ENCODE data around the gene STAC2. TPM values are rescaled to one million over a fixed set of nuclear protein-coding genes. Genes with fewer than 3 reads are reported as not detected.

Gene STAC2
- total RNA-seq, 2 donors from 2014 or later = 0.11 to 0.15 TPM

- Histone ChIP-seq H3K9me3 (no peaks in the 10 kb centered on the region), H3K36me3 (no peaks in the 10 kb centered on the region), H3K9ac (ENCODE audit: low read depth in 2 of 2, low read length in 2 of 2) (no peak overlapping the region), H3K27ac (no peak overlapping the region), H3K27me3 (no peaks in the 10 kb centered on the region), H3K4me1 (peaks cover 4% of the 10 kb centered on the region), H3K4me3 (no peak overlapping the region)
- TF ChIP-seq, protein P1, sequence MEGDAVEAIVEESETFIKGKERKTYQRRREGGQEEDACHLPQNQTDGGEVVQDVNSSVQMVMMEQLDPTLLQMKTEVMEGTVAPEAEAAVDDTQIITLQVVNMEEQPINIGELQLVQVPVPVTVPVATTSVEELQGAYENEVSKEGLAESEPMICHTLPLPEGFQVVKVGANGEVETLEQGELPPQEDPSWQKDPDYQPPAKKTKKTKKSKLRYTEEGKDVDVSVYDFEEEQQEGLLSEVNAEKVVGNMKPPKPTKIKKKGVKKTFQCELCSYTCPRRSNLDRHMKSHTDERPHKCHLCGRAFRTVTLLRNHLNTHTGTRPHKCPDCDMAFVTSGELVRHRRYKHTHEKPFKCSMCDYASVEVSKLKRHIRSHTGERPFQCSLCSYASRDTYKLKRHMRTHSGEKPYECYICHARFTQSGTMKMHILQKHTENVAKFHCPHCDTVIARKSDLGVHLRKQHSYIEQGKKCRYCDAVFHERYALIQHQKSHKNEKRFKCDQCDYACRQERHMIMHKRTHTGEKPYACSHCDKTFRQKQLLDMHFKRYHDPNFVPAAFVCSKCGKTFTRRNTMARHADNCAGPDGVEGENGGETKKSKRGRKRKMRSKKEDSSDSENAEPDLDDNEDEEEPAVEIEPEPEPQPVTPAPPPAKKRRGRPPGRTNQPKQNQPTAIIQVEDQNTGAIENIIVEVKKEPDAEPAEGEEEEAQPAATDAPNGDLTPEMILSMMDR (IDR thresholded peaks at IDR 0.05) = no peak
- intact Hi-C loops (cut with DNase I) = loop anchor here (10.0 kb wide), 1 partner anchor 67 kb away; no protein-coding TSS in a partner anchor
- no peak for DNase-seq
Observed at GRCh38 chr17:39167476-39167875, 58.3 kb downstream of the STAC2 start.

DNA sequence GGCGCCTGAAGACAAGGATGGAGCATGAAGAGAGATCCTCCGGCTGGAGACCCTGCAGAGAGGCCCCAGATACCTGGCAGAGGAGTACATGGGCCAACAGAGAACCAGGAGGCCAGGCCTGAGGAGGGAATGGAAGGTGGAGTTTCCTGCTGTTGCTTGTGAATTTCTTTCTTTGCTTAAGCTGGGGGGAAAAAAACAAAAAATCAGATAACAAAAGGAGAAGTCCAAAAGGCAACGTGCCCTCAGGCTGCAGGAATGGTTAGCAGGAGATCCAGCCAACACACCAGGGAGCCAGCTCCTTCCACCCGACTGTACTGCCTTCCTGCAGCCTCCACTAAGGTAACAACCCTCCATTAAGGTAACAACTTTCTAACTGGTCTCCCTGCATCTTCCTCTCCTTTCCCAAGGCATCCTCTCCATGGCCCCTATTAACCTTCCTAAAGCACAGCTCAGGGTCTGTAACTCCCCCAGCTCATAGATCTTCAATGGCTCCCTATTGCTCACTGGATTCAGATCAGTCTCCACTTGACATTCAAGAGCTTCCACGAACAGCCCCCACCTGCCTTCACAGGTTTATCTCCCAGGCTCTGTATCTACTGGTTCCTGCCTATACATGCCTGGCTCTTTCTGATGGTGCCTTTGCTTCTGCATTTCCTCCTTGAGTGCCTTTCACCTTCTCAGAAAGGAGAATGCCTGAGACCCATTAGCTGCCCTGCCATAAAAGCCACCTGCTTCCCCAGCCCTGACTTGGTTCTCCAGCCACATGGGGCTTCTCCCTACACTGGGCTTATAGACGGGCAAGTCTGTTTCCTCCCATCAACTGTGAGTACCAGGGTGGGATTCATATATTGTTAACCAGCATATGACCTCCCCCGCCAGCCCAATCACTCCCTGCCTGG is 59.1 kb downstream of the STAC2 start:
- Histone ChIP-seq H3K4me3 (no peak overlapping the region), H3K27me3 (no peaks in the 10 kb centered on the region), H3K9ac (ENCODE audit: low read depth in 2 of 2, low read length in 2 of 2) (no peak overlapping the region), H3K27ac (no peak overlapping the region), H3K4me1 (peaks cover 4% of the 10 kb centered on the region), H3K36me3 (no peaks in the 10 kb centered on the region), H3K9me3 (no peaks in the 10 kb centered on the region)
- TF ChIP-seq, protein P1 (IDR thresholded peaks at IDR 0.05) = no peak
- no peak for DNase-seq
- intact Hi-C loops (cut with DNase I) = loop anchor here (10.0 kb wide), 1 partner anchor 68 kb away; no protein-coding TSS in a partner anchor

- peaks cover 4% of the 10 kb centered on the region for H3K4me1 ChIP-seq
- H3K4me3 ChIP-seq = peak within 1 kb of the TSS; percentile 33
- no peak within 1 kb of the TSS for H3K27ac ChIP-seq
- no peak for DNase-seq
- peak within 1 kb of the TSS in 1 of 2 donors; percentile 34 for H3K9ac ChIP-seq (ENCODE audit: low read depth in 2 of 2, low read length in 2 of 2)
- H3K36me3 ChIP-seq = no peaks in the 10 kb centered on the region
- intact Hi-C loops (cut with DNase I) = loop anchor here (10.0 kb wide), 1 partner anchor 69 kb away; no protein-coding TSS in a partner anchor
- H3K27me3 ChIP-seq = no peaks in the 10 kb centered on the region
- TF ChIP-seq, protein P1 (IDR thresholded peaks at IDR 0.05) = no peak
- no peaks in the 10 kb centered on the region for H3K9me3 ChIP-seq
Observed at GRCh38 chr17:39165841-39166349, 59.9 kb downstream of the STAC2 start, which contains the start of gene ARL5C. TSS of gene ARL5C (minus strand) at chr17:39166161. CDS start at chr17:39165760, 401 bp downstream.

GRCh38 chr17:39165178-39165840 is 60.4 kb downstream of the STAC2 start:
- Histone ChIP-seq H3K4me1 (peaks cover 4% of the 10 kb centered on the region), H3K27ac (no peak overlapping the region), H3K9me3 (no peaks in the 10 kb centered on the region), H3K9ac (ENCODE audit: low read depth in 2 of 2, low read length in 2 of 2) (peak overlapping the region in 1 of 2 donors; percentile 34), H3K4me3 (peak overlapping the region; percentile 33), H3K27me3 (no peaks in the 10 kb centered on the region), H3K36me3 (no peaks in the 10 kb centered on the region)
- DNase-seq = no peak
- intact Hi-C loops (cut with DNase I) = loop anchor here (10.0 kb wide), 1 partner anchor 69 kb away; no protein-coding TSS in a partner anchor
- TF ChIP-seq, protein P1 (IDR thresholded peaks at IDR 0.05) = no peak

GRCh38 chr17:39164675-39165143 is 61.0 kb downstream of the STAC2 start:
- TF ChIP-seq, protein P1 (IDR thresholded peaks at IDR 0.05) = peak; percentile 67
- no peaks in the 10 kb centered on the region for H3K27me3 ChIP-seq
- no peaks in the 10 kb centered on the region for H3K36me3 ChIP-seq
- no peaks in the 10 kb centered on the region for H3K9me3 ChIP-seq
- H3K4me3 ChIP-seq = peak overlapping the region; percentile 33
- H3K9ac ChIP-seq (ENCODE audit: low read depth in 2 of 2, low read length in 2 of 2) = peak overlapping the region in 1 of 2 donors; percentile 34
- H3K4me1 ChIP-seq = peaks cover 4% of the 10 kb centered on the region
- H3K27ac ChIP-seq = no peak overlapping the region
- peak; percentile 84 for DNase-seq
- intact Hi-C loops (cut with DNase I) = loop anchor here (10.0 kb wide), 1 partner anchor 70 kb away; no protein-coding TSS in a partner anchor

Measured in colonic mucosa (tissue), 4 donors.